ENCODE measurements around the gene SLC35F3. TPM values are rescaled to one million over a fixed set of nuclear protein-coding genes. Genes with fewer than 3 reads are reported as not detected.

Gene SLC35F3
- polyA plus RNA-seq, 1 of the 3 experiments (the other 2 are of a cell fraction): 0.87 TPM

DNA sequence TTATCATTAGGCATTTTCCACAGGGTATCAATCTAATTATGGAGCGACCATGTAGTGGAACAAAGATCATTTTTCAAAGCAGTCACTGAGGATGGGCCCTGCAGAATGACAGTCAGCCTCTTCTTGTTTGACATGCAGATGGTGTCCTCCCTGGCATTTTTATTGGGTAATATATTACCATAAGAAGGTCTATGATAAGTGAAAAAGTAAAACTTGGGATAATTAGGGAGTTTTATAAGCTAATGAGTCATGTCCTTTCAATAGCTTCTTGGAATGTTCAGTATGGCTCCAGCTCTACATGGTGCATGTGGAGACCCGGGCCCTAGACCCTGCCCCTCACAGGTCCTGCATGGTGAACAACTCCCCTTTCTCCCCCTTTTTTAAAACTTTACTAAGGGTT is 236.5 kb downstream of the SLC35F3 start (continued):
- TF ChIP-seq, protein P1, sequence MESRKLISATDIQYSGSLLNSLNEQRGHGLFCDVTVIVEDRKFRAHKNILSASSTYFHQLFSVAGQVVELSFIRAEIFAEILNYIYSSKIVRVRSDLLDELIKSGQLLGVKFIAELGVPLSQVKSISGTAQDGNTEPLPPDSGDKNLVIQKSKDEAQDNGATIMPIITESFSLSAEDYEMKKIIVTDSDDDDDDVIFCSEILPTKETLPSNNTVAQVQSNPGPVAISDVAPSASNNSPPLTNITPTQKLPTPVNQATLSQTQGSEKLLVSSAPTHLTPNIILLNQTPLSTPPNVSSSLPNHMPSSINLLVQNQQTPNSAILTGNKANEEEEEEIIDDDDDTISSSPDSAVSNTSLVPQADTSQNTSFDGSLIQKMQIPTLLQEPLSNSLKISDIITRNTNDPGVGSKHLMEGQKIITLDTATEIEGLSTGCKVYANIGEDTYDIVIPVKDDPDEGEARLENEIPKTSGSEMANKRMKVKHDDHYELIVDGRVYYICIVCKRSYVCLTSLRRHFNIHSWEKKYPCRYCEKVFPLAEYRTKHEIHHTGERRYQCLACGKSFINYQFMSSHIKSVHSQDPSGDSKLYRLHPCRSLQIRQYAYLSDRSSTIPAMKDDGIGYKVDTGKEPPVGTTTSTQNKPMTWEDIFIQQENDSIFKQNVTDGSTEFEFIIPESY (IDR thresholded peaks at IDR 0.05; ENCODE audit: borderline replicate concordance, low read depth): no peak

- TF ChIP-seq USF2 (IDR thresholded peaks at IDR 0.05; ENCODE audit: borderline replicate concordance, low read depth, low read length): no peak
- TF ChIP-seq GATA2 (CRISPR knock-in tag; IDR thresholded peaks at IDR 0.05): no peak
- TF ChIP-seq ELF1 (IDR thresholded peaks at IDR 0.05): no peak
- TF ChIP-seq RFX5 (IDR thresholded peaks at IDR 0.05; ENCODE audit: low read length): no peak
- TF ChIP-seq YY1 (IDR thresholded peaks at IDR 0.05; ENCODE audit: low read depth): no peak
- TF ChIP-seq POLR2AphosphoS5 (IDR thresholded peaks at IDR 0.05; ENCODE audit: low read depth, low read length): no peak
- no peak for TF ChIP-seq TAF1 (IDR thresholded peaks at IDR 0.05; ENCODE audit: borderline replicate concordance, low read depth, low read length)
- no peak for TF ChIP-seq FOXM1 (IDR thresholded peaks at IDR 0.05; ENCODE audit: low read depth)
- TF ChIP-seq, protein P2, sequence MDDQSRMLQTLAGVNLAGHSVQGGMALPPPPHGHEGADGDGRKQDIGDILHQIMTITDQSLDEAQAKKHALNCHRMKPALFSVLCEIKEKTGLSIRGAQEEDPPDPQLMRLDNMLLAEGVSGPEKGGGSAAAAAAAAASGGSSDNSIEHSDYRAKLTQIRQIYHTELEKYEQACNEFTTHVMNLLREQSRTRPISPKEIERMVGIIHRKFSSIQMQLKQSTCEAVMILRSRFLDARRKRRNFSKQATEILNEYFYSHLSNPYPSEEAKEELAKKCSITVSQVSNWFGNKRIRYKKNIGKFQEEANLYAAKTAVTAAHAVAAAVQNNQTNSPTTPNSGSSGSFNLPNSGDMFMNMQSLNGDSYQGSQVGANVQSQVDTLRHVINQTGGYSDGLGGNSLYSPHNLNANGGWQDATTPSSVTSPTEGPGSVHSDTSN (IDR thresholded peaks at IDR 0.05): no peak
- no peak for TF ChIP-seq SMC3 (IDR thresholded peaks at IDR 0.05; ENCODE audit: low read depth, low read length)
- no peak for TF ChIP-seq MAX (IDR thresholded peaks at IDR 0.05; ENCODE audit: low read depth)
- no peak for TF ChIP-seq RXRA (IDR thresholded peaks at IDR 0.05; ENCODE audit: borderline replicate concordance, low read depth)
Observed at GRCh38 chr1:234143681-234144080, 239.2 kb downstream of the SLC35F3 start.

More at GRCh38 chr1:234143681-234144080, 239.2 kb downstream of the SLC35F3 start:
- peaks cover 0 to 13% of the 10 kb centered on the region in 2 experiments; a peak in 1 of 4 replicates for H3K4me1 ChIP-seq (ENCODE audit: control insufficient read depth in 1 of 2, insufficient read depth in 2 of 2, low read depth in 1 of 2, low read length in 1 of 2)
- H3K9me3 ChIP-seq: no peaks in the 10 kb centered on the region; the same call in 1 of the 2 replicates
- no peak overlapping the region for H3K27ac ChIP-seq (ENCODE audit: low read depth in 2 of 2, low read length in 1 of 2)
- no peaks in the 10 kb centered on the region for H3K27me3 ChIP-seq (ENCODE audit: insufficient read depth)
- no peak overlapping the region for H3K9ac ChIP-seq
- DNase-seq: no peak
- no peak overlapping the region for H2AFZ ChIP-seq (ENCODE audit: low read depth)
- H3K4me2 ChIP-seq: no peak overlapping the region
- H3K36me3 ChIP-seq (replicated peaks in 1 of 2; ENCODE audit: control insufficient read depth in 1 of 2, insufficient read depth in 2 of 2, low read length in 1 of 2): no peaks in the 10 kb centered on the region
- CTCF ChIA-PET: no interaction called here
- POLR2A ChIA-PET: no interaction called here
- no peaks in the 10 kb centered on the region for H4K20me1 ChIP-seq (ENCODE audit: insufficient read depth)
- H3K9me2 ChIP-seq: no peaks in the 10 kb centered on the region
- no peak overlapping the region for H3K4me3 ChIP-seq (ENCODE audit: low read depth in 2 of 2, low read length in 1 of 2)
- WGBS (ENCODE audit: low lambda C conversion rate): 98% methylated on average over 2 of the region's 2 CpGs
- H3K79me2 ChIP-seq (ENCODE audit: insufficient read depth): no peaks in the 10 kb centered on the region
- H3F3A ChIP-seq (replicated peaks; ENCODE audit: insufficient read depth): peaks cover 21% of the 10 kb centered on the region

Data from SK-N-SH (cell line).